ENCODE data around the gene GPR83.
A peak's percentile ranks its signal among the peaks of the same experiment; 100 is the strongest.
"Not testable (repeated sequence)": the region's sequence is repeated elsewhere in the genome, so short reads cannot be mapped to it uniquely, and the experiment has no call there.

The GPR83 gene

DNA sequence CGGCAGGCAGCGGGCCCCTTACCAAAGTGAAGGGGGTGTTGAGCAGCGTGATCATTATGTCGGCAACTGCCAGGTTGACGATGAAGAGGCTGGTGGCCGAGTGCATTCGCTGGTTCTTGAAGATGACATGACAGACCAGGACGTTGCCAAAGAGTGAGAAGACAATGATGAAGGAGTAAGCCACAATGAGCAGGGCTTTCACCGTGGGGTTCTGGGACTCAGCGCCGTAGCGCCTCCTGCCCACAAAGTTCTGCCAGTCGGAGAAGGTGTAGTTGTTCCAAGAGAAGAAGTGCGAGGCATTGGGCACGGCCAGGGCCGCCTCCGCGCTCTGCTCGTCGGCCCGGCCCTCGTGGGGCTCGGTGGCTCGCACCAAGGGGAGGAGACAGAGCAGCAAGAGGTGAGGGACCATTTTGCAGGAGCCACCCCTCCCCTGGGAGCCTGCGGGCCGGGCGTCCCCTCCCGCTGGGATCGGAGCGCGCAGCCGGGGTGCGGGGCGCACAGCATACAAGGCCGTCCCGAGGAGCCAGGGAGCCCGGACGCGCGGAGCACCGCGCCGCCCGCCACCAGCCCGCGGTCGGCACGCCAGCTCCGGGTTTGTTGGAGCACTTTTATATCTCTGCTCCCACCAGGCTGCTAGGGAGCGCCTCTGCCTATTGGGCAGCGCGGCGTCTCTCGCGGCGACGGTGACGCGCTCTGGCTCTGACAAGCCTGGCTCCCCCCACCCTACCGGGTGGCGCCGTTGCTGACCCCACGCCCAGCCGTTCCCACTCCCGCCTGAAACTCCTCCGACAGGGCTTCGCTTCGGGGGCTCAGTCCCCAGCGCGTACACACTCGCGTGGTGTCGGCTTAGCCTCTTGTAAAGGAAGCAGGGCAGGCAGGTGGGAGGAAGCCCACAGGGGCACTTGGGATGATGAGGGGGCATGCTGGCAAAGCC is at the start of gene GPR83:
TSS of gene GPR83 (minus strand) at position 581 of the 934 bp plus-strand sequence. CDS start at position 409, 172 bp downstream.
- peak; percentile 25 for DNase-seq

- DNase-seq, result no peak
These were observed 48.8 kb upstream of the GPR83 start for GRCh38 chr11:94450048-94450447.

DNA sequence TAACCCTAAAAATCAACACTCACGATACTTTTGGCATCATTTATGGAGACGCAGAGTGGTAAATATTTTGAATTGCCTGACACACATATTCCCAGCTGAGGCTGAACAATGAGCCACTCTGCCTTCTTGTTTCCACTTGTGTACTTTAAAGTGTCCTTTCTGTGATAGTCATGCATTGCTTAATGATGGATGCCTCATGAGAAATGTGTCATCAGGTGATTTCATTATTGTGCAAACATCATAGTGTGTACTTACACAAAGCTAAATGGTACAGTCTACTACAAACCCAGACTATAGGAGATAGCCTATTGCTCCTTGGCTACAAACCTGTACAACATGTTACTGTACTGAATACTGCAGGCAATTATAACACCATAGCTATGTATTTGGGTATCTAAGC is 48.2 kb upstream of the GPR83 start:
- no peak for DNase-seq

- DNase-seq, result no peak
These were observed 47.8 kb upstream of the GPR83 start for GRCh38 chr11:94449029-94449428.

- DNase-seq, result no peak
These were observed 45.9 kb upstream of the GPR83 start for GRCh38 chr11:94447149-94447548.

- DNase-seq, result no peak
These were observed 44.4 kb upstream of the GPR83 start for GRCh38 chr11:94445641-94446040.

GRCh38 chr11:94433049-94433448 is 31.8 kb upstream of the GPR83 start:
- DNase-seq, result no peak

GRCh38 chr11:94424662-94425061 is 23.4 kb upstream of the GPR83 start:
- DNase-seq, result no peak

DNA sequence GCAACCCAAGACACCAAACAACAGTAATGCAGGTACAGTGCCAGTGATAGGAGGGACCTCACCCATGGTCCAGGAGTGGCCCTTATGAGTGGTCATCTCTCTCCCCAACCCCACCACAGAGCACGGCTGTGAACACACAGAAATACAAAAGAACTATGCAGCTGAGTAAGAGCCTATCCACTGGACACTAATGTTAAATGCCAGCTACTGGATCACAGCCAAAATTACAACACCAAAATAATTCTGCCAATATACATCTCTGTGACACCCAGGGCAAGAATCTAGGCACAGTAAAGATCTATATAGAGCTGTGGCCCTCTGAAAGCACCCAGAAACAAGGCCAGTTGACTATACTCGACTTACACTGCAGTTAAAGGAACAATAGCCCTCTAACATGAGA is 22.8 kb upstream of the GPR83 start:
- DNase-seq, result no peak

GRCh38 chr11:94423507-94423906 is 22.3 kb upstream of the GPR83 start:
- no peak for DNase-seq

DNA sequence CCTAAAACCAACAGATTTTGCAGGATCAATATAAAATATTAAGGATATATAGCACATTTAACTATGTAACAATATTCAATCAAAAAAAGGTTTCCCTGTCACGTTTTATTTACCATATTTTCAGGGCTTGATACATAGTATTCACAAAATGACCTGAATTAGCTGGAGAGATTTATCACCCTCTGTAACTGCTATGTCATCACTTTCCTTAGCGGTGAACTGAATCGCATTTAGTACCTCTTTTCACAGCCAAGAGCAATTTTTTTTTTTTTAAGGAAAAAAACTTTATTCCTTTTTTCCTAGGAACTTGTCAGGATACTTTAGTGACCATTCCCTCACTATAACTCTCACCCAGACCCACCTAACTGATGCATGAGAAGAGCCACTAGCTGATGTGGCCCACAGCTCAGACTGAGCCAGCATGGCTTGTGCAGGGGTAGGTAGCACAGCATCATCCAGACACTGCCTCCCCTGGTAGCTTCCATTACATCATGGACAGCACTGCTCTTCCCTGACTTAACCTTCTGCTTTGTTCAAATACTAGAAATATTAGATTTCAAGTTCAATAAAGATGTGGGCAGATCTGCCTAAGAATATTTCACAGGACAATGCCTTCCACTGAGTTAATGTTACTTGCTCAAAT is 17.0 kb upstream of the GPR83 start:
- DNase-seq, result no peak

DNA sequence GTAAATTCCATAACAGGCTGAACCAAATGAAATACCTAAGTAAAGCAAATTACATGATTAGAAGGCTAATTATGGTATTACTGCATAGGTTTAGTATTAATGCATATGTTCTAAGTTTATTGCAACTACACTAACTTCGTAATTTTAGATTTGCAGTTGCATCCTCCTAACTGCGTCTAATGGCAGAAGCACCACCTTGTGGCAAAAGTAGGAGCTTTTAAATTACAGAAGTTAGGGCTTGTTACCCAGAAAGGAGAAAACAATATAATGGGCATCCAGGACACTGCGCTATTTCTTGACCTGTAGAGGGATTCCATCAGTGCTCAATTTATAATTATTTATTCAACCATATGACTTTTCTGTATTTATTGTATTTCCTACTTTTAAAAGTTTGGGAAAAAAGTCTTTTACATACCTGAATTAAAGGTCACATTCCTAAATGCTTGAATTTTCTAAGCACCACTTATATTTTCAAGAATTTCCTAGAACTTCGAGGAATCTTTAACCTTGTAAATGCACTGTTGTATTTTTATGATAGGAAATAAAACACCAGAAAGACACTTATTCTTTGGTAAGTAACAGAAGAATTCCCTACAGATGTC is 16.3 kb upstream of the GPR83 start:
- peak; percentile 14 for DNase-seq

- DNase-seq, result no peak
These were observed 4.0 kb upstream of the GPR83 start for GRCh38 chr11:94405062-94405833.

DNA sequence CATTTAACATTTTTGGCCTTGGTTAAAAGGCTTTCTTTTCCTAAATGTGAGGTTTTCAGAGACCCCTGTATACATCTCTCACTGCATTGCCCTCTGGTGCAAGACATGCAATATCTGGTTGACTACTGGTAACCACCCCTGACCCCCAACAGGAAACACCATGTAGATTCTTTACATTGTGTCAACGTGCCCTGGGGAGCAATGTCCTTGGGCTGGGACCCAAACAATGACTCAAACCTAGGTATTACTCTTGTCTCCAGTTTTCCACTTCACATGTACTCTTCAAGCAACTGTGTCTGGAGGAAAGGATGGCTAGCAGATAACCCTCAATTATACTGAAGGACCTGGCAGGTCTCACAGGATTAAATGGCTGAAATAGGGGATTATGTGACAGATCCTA is 1.1 kb upstream of the GPR83 start:
- DNase-seq, result no peak

- no peak for DNase-seq
These were observed 600 bp upstream of the GPR83 start for GRCh38 chr11:94401773-94402265.

DNA sequence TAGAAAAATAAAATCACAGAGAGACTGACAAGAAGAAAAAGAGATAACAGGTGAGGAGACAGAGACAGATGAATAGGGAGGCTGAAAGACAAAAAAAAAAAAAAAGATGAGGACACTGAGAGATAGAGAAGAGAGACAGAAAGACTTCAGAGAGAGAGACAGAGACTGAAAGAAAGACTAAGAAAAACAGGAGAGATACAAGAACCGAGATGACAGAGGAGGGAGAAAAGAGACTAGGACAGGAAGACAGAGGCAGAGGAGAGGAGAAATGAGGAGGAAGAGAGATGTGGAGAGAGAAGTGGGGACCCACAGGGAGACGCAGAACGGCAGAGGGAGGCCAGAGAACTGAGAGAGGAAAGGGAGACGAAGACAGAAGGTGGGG is 771 bp downstream of the GPR83 start:
- no peak for DNase-seq

DNA sequence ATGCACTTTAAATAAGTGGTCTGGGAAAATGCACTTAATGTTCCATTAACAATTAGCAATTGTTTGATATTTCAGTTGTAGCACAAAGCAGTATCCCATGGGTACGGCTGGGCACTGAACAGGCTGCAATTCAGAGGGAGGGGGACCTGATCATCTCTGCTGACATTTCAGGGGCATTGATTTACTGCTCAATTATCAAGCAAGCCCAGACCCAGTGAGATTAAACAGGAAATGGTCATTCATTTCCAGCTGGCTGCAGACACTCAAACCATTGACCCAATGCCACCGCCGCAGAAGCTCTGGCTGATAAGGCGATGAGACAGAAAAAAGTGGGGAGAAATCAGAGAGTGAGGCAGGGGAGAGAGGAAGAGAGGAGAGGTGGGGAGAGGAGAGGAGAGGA is 1.2 kb downstream of the GPR83 start:
- DNase-seq, result peak; percentile 31

GRCh38 chr11:94398101-94398500 is 3.1 kb downstream of the GPR83 start:
- DNase-seq, result no peak

DNA sequence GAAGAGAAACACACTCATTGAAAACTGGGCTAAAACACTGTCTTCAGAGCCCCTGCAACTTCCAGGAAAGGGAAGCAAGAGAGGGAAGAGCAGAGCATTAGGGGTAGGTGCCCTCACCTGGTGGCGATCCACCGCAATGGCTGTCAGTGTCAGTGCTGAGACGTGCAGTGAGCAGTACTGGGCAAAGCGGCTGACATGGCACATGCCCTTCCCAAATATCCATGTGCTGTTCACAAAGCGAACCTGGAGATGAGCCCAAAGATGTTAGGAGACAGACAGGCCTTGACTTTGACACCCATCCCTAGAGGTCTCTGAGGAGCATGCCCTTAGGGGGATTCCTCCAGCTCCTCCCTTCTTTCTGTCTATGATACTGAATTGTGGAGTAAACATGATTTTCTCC is 4.9 kb downstream of the GPR83 start:
- DNase-seq, result no peak

DNA sequence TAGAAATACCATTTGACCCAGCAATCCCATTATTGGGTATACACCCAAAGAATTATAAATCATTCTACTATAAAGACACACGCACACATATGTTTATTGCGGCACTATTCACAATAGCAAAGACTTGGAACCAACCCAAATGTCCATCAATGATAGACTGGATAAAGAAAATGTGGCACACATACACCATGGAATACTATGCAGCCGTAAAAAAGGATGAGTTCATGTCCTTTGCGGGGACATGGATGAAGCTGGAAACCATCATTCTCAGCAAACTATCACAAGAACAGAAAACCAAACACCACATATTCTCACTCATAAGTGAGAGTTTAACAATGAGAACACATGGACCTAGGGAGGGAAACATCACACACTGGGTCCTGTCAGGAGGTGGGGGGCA is 9.3 kb downstream of the GPR83 start:
- not testable (repeated sequence) for DNase-seq

DNA sequence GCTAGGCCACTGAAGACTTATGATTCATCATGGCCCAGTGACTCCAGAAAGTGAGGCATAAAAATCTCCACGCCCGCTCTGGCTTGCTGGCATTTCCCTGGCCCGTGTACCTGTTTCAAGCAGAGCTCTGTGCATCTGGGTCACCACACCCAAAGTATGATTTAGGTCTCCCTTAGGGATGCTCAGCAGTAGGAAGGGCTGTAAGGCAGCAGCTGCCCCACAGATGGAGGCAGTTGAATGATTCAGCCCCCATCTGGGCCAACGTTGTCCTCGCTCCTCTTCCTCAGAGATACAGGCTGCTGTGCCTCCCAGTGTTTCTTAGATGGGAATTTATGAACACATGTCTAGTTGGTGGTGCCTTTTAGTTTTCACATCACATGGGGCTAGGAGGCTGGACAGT is 21.6 kb downstream of the GPR83 start:
- no peak for DNase-seq

- no peak for DNase-seq
These were observed 24.4 kb downstream of the GPR83 start for GRCh38 chr11:94376841-94377240.

GRCh38 chr11:94370576-94370975 is 30.6 kb downstream of the GPR83 start:
- DNase-seq, result not testable (repeated sequence)
